BJ (cell line): ENCODE data around the gene SPINK4. TPM values are rescaled to one million over a fixed set of nuclear protein-coding genes. Genes with fewer than 3 reads are reported as not detected.

Experiments used
- CTCF ChIA-PET: fragments of 350-600 bp; formaldehyde crosslinking; extraction: SDS; loops from one replicate; lab custom pipeline; 2021; ENCODE audit warnings: antibody characterized with exemption, inconsistent platforms; lab: Yijun Ruan, JAX
- POLR2A ChIA-PET: fragments of 300-600 bp; sonication (Branson Sonifier 250); formaldehyde crosslinking; extraction: SDS; loops from one replicate; lab custom pipeline; 2021; ENCODE audit warnings: antibody characterized with exemption; lab: Charles Lee
- DNase-seq: peaks from one replicate; pipeline ENCODE4 v3.0.0-alpha.2; 2011; ENCODE audit warnings: low read depth
- H3K27me3 ChIP-seq: 2 replicates; pipeline ENCODE4 v1.6.0; 2011; ENCODE audit warnings: low read length; ENCODE audit not compliant: control insufficient read depth, insufficient read depth
- H3K36me3 ChIP-seq: 2 replicates; pipeline ENCODE4 v1.5.1; 2011; ENCODE audit warnings: low read length; ENCODE audit not compliant: control insufficient read depth, insufficient read depth
- H3K4me3 ChIP-seq: 2 replicates; pipeline ENCODE4 v1.5.1; 2011; ENCODE audit warnings: low read depth, mild to moderate bottlenecking, control low read depth, low read length
- polyA minus RNA-seq: library from RNA; depleted of rRNA, polyadenylated mRNA; stranded (reverse); fragments of >200 nt; gene quantifications from 2 replicates; pipeline ENCODE4 v1.2.3, GENCODE V29; 2011; rRNA and poly(A)+ RNA removed
- polyA plus RNA-seq: library from polyadenylated mRNA; depleted of rRNA; stranded (reverse); fragments of >200 nt; gene quantifications from 2 replicates; pipeline ENCODE4 v1.2.3, GENCODE V29; 2011; rRNA removed
- TF ChIP-seq, protein P1 (sequence below): IDR thresholded peaks from 2 replicates; pipeline ENCODE4 v1.5.1; 2011; ENCODE audit warnings: low read depth, mild to moderate bottlenecking, control low read depth, inconsistent platforms, low read length, moderate library complexity; ENCODE audit not compliant: insufficient read depth

Gene SPINK4, protein sequence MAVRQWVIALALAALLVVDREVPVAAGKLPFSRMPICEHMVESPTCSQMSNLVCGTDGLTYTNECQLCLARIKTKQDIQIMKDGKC
- polyA plus RNA-seq (not detected in 2 replicates), polyA minus RNA-seq (not detected in 2 replicates)

DNA sequence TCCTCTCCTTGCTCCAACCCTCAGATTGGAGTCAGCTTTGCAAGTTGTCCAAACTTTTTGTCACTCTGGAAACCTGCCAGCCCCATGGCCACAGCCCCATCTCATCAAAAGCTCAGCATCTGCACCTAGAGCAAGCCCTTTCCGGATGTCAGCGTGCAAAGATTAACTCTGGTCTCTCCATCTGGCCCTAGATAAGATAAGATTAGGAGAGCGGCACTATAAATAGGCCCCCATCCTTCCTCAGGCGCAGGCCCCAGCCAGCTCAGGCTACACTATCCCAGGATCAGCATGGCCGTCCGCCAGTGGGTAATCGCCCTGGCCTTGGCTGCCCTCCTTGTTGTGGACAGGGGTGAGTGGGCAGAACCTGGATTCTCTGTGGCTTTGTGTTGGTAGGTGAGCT is at the start of gene SPINK4:
Gene SPINK4 (plus strand): TSS at position 247 of the 400 bp plus-strand sequence. CDS start 42 bp downstream, at position 289.
- POLR2A ChIA-PET = no interaction called here
- no peaks in the 10 kb centered on the region; the same call in 1 of the 2 replicates for H3K27me3 ChIP-seq
- no peak within 1 kb of the TSS for H3K4me3 ChIP-seq
- no peaks in the 10 kb centered on the region for H3K36me3 ChIP-seq
- no peak for DNase-seq
- TF ChIP-seq, protein P1, sequence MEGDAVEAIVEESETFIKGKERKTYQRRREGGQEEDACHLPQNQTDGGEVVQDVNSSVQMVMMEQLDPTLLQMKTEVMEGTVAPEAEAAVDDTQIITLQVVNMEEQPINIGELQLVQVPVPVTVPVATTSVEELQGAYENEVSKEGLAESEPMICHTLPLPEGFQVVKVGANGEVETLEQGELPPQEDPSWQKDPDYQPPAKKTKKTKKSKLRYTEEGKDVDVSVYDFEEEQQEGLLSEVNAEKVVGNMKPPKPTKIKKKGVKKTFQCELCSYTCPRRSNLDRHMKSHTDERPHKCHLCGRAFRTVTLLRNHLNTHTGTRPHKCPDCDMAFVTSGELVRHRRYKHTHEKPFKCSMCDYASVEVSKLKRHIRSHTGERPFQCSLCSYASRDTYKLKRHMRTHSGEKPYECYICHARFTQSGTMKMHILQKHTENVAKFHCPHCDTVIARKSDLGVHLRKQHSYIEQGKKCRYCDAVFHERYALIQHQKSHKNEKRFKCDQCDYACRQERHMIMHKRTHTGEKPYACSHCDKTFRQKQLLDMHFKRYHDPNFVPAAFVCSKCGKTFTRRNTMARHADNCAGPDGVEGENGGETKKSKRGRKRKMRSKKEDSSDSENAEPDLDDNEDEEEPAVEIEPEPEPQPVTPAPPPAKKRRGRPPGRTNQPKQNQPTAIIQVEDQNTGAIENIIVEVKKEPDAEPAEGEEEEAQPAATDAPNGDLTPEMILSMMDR = no peak
- CTCF ChIA-PET = interaction anchor here (0.6 to 2.6 kb wide), 2 partner anchors 14 to 489 kb away, joined by 3 to 7 read pairs; no protein-coding TSS in a partner anchor

DNA sequence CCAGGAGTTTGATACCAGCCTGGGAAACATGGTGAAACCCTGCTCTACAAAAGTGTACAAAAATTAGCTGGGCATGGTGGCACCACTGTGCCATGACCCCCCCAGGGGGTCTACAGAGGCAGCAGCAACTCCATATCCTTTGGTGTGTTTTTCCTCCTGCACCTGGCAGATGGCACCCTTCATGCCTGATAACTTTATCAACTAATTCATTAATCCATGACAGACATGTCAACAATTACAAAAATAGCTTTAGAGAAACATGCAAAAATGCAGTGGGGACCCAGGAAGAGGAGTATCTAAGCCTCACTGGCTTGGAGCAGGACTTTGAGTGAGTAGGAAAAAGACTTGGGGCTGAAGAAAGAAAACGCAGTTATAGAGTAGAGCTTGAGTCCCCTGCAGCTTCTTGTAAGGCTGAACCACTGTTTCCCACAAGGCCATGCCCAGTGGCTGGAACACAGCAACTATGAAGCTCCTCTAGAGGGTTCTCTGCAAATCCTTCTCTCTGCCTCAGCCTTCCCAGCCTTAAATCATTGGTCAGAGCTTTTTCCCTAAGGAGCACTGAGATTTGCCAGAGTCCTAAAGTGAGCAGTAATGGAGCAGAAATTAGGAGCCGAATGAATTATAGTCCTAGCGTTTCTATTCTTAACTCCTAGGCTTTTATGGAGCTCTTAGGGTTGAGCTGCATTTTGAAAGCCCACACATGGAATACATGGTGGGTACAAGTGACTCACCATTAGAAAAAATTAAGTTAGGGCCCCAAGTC is 47.3 kb upstream of the SPINK4 start:
- H3K27me3 ChIP-seq = no peaks in the 10 kb centered on the region
- ChIA-PET POLR2A (no interaction called here), CTCF (interaction anchor here (0.7 to 1.2 kb wide), 3 partner anchors 13 to 33 kb away, joined by 3 to 5 read pairs (median 3); no protein-coding TSS in a partner anchor)
- no peak for DNase-seq
- no peaks in the 10 kb centered on the region for H3K36me3 ChIP-seq
- TF ChIP-seq, protein P1 = no peak
- no peak overlapping the region for H3K4me3 ChIP-seq

DNA sequence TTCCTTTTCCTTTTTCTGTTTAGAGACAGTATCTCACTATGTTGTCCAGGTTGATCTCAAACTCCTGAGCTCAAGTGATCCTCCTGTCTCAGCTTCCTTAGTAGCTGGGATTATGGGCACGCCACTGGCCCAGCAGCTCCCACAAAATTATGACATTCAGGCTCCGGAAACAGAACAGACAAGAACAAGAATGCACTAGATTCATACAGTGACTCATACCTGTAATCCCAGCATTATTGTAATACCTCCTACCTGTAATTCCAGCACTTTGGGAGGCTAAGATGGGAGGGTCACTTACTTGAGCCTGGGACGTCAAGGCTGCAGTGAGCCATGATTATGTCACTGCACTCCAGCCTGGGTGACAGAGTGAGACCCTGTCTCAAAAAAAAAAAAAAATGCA is 46.1 kb upstream of the SPINK4 start:
- H3K4me3 ChIP-seq = no peak overlapping the region
- POLR2A ChIA-PET = no interaction called here
- TF ChIP-seq, protein P1 = no peak
- DNase-seq = no peak
- H3K36me3 ChIP-seq = no peaks in the 10 kb centered on the region
- no peaks in the 10 kb centered on the region for H3K27me3 ChIP-seq
- CTCF ChIA-PET = no interaction called here

DNA sequence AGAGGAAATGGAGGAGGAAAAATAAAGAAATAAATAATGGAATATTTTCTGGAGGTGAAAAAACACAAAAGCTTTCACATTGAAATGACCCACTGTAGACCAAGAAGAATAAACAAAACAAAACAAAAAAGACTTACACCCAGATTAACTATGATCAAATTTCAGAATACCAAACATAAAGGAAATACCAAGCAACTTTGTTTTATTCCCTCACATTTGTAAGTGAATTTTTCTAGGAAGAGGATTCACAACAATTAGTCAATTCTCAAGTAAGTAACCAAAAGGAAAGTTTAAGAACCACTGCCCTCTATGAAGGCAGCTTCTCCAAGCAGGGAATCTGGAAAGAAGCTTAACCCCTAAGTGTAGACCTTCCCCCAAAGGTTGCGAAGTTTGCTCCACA is 43.2 kb upstream of the SPINK4 start:
- ChIA-PET POLR2A (no interaction called here), CTCF (interaction anchor here (0.6 kb wide), 1 partner anchor 67 kb away, joined by 3 read pairs; no protein-coding TSS in a partner anchor)
- TF ChIP-seq, protein P1 = no peak
- no peak overlapping the region for H3K4me3 ChIP-seq
- no peaks in the 10 kb centered on the region for H3K36me3 ChIP-seq
- no peak for DNase-seq
- H3K27me3 ChIP-seq = no peaks in the 10 kb centered on the region

DNA sequence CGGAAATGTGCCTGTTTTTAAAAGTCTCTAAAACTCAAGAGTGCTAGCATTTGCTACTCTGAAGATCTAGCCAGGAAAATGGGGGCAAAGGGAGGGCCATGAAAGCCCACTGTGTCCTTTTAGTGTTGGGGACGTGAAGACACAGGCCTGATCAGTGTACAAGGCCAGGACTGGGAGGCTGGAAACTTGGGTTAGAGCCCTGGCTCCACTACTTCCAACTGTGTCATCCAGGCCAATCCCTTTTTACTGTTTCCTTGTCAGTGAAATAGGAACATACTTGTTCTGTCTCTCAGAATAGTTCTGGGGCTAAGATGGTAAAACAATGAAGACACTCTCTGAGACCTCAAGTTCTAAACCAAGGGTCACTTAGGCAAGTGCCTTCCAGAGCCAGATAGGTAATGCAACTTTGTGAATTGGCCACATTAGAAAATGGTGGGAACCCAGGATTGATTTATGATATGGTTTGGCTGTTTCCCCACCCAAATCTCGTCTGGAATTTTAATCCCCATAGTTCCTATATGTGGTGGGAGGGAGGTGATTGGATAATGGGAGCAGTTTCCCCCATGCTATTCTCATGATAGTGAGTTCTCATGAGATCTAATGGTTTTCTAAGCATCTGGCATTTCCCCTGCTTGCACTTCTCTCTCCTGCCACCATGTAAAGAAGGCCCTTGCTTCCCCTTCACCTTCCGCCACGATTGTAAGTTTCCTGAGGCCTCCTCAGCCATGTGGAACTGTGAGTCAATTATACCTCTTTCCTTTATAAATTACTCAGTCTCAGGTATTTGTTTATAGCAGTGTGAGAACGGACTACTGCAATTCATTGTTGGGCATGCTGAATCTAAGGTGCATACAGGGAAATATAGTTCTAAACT is 42.5 kb upstream of the SPINK4 start:
- POLR2A ChIA-PET = no interaction called here
- Histone ChIP-seq H3K36me3 (no peaks in the 10 kb centered on the region), H3K27me3 (no peaks in the 10 kb centered on the region), H3K4me3 (no peak overlapping the region)
- TF ChIP-seq, protein P1 = no peak
- DNase-seq = no peak
- CTCF ChIA-PET = no interaction called here
